Measurements from ENCODE around the gene EPHB2. TPM values are rescaled to one million over a fixed set of nuclear protein-coding genes. Genes with fewer than 3 reads are reported as not detected.

EPHB2 gene
- total and polyA plus RNA-seq, 2 donors from 2014 or later = 3.0 to 9.5 TPM

DNA sequence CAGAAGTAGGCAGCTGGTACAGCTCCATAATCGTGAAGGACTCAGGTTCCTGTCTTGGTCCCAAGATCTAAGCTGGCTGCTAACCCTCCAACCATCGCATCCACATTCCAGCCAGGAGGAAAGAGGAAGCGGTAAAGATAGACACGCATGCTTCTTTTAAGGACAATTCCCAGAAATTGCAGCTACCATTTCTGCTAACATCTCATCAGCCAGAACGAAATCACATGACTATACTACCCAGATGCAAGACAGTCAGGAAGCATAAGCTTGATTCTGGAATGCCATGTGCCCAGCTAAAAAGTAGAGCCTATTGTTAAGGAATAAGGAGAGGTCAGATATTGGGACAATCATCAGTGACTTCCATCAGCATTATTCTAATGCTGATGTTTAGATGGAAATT, 110.4 kb downstream of the EPHB2 start:
- Histone ChIP-seq H3K27ac (ENCODE audit: low read depth in 2 of 2, low read length in 2 of 2) (no peak overlapping the region), H3K4me1 (ENCODE audit: control insufficient read depth in 2 of 3, insufficient read depth in 2 of 3, low read depth in 1 of 3, low read length in 3 of 3) (peaks cover 0 to 3% (median 2%) of the 10 kb centered on the region in 3 donors), H3K9me3 (ENCODE audit: control insufficient read depth in 2 of 3, insufficient read depth in 1 of 3, low read length in 3 of 3) (no peaks in the 10 kb centered on the region), H3K27me3 (ENCODE audit: control insufficient read depth, insufficient read depth, low read length) (no peaks in the 10 kb centered on the region), H3K4me3 (ENCODE audit: low read length in 3 of 3) (no peak overlapping the region), H3K9ac (ENCODE audit: low read length in 3 of 3) (no peak overlapping the region), H3K36me3 (ENCODE audit: control insufficient read depth in 2 of 3, insufficient read depth in 3 of 3, low read length in 3 of 3) (no peaks in the 10 kb centered on the region)
- TF ChIP-seq, protein P1, sequence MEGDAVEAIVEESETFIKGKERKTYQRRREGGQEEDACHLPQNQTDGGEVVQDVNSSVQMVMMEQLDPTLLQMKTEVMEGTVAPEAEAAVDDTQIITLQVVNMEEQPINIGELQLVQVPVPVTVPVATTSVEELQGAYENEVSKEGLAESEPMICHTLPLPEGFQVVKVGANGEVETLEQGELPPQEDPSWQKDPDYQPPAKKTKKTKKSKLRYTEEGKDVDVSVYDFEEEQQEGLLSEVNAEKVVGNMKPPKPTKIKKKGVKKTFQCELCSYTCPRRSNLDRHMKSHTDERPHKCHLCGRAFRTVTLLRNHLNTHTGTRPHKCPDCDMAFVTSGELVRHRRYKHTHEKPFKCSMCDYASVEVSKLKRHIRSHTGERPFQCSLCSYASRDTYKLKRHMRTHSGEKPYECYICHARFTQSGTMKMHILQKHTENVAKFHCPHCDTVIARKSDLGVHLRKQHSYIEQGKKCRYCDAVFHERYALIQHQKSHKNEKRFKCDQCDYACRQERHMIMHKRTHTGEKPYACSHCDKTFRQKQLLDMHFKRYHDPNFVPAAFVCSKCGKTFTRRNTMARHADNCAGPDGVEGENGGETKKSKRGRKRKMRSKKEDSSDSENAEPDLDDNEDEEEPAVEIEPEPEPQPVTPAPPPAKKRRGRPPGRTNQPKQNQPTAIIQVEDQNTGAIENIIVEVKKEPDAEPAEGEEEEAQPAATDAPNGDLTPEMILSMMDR (IDR thresholded peaks at IDR 0.05; ENCODE audit: borderline replicate concordance, extremely low read depth, insufficient read depth) = no peak
- no peak for FAIRE-seq
- intact Hi-C loops (cut with DNase I) = no loop called here
- DNase-seq = peak in 1 of 5 donors; percentile 1

DNA sequence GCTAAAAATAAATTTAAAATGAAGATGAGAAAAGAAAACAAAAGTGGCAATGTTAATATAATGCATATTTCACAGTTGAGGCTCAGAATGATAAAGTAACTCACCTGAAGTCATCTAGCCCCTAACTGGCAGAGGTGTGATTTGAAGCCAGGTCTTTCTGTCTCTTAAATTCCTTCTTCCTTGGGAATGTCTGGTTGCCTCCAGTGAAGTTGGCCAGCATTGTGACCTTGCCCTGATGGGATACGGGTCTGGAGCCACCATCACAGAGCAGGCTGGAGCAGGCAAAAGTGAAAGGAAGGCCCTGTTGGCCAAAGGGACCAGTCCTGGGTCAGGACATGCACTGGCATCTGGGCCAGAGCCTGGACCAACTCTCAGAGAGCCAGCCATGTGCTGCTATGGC, 111.7 kb downstream of the EPHB2 start:
- H3K4me1 ChIP-seq (ENCODE audit: control insufficient read depth in 2 of 3, insufficient read depth in 2 of 3, low read depth in 1 of 3, low read length in 3 of 3) = peaks cover 5 to 14% (median 8%) of the 10 kb centered on the region in 3 donors
- no peak overlapping the region for H3K9ac ChIP-seq (ENCODE audit: low read length in 3 of 3)
- no peaks in the 10 kb centered on the region for H3K27me3 ChIP-seq (ENCODE audit: control insufficient read depth, insufficient read depth, low read length)
- no peaks in the 10 kb centered on the region for H3K9me3 ChIP-seq (ENCODE audit: control insufficient read depth in 2 of 3, insufficient read depth in 1 of 3, low read length in 3 of 3)
- DNase-seq (no peak), FAIRE-seq (no peak)
- TF ChIP-seq, protein P1 (IDR thresholded peaks at IDR 0.05; ENCODE audit: borderline replicate concordance, extremely low read depth, insufficient read depth) = no peak
- H3K4me3 ChIP-seq (ENCODE audit: low read length in 3 of 3) = no peak overlapping the region
- no peaks in the 10 kb centered on the region for H3K36me3 ChIP-seq (ENCODE audit: control insufficient read depth in 2 of 3, insufficient read depth in 3 of 3, low read length in 3 of 3)
- intact Hi-C loops (cut with DNase I) = no loop called here
- no peak overlapping the region for H3K27ac ChIP-seq (ENCODE audit: low read depth in 2 of 2, low read length in 2 of 2)

DNA sequence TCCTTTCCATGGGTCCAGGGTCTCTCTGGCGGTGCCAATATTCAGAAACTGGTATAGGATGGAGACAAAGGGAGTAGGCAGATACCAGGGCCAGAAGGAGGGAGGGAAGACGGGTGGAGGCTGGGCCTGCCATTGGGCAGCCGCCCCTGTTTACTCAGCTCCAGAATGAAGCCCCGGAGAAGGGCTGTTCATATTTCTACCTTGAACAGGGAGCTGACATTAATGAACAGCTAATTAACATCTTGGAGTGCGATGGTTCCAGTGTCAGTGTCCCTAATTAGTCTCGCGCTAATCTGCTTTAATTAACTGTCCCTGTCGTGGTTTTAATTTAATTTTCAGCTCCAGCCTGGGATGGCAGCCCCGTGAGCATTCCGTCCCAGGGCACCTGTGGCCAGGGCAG, 113.8 kb downstream of the EPHB2 start:
- Histone ChIP-seq H3K36me3 (ENCODE audit: control insufficient read depth in 2 of 3, insufficient read depth in 3 of 3, low read length in 3 of 3) (no peaks in the 10 kb centered on the region), H3K9me3 (ENCODE audit: control insufficient read depth in 2 of 3, insufficient read depth in 1 of 3, low read length in 3 of 3) (no peaks in the 10 kb centered on the region), H3K9ac (ENCODE audit: low read length in 3 of 3) (no peak overlapping the region), H3K4me1 (ENCODE audit: control insufficient read depth in 2 of 3, insufficient read depth in 2 of 3, low read depth in 1 of 3, low read length in 3 of 3) (peaks cover 7 to 31% (median 21%) of the 10 kb centered on the region in 3 donors), H3K27ac (ENCODE audit: low read depth in 2 of 2, low read length in 2 of 2) (no peak overlapping the region), H3K27me3 (ENCODE audit: control insufficient read depth, insufficient read depth, low read length) (no peaks in the 10 kb centered on the region), H3K4me3 (ENCODE audit: low read length in 3 of 3) (no peak overlapping the region)
- intact Hi-C loops (cut with DNase I) = no loop called here
- DNase-seq = no peak
- no peak for FAIRE-seq
- TF ChIP-seq, protein P1 (IDR thresholded peaks at IDR 0.05; ENCODE audit: borderline replicate concordance, extremely low read depth, insufficient read depth) = no peak

DNA sequence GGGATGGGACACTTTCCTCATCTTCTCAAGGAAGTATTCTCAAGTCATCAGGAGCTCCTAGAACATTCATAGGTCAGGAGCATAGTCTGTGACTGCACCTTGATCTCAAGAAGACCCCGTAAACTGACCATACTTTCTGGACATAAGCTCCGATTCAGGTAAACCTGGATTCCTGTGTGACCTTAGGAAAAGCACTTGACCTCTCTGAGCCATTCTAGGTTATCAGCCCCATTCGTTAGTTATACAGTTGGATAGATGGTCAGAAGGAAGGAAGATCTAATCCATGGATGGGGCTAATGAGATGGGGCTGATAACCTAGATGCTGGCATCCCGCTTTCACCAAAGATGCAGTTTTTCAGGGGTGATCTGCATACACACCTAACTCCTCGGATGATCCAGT, 114.3 kb downstream of the EPHB2 start:
- no peak for DNase-seq
- intact Hi-C loops (cut with DNase I) = no loop called here
- Histone ChIP-seq H3K4me1 (ENCODE audit: control insufficient read depth in 2 of 3, insufficient read depth in 2 of 3, low read depth in 1 of 3, low read length in 3 of 3) (peaks cover 7 to 31% (median 21%) of the 10 kb centered on the region in 3 donors), H3K27ac (ENCODE audit: low read depth in 2 of 2, low read length in 2 of 2) (no peak overlapping the region), H3K9me3 (ENCODE audit: control insufficient read depth in 2 of 3, insufficient read depth in 1 of 3, low read length in 3 of 3) (no peaks in the 10 kb centered on the region), H3K9ac (ENCODE audit: low read length in 3 of 3) (no peak overlapping the region), H3K36me3 (ENCODE audit: control insufficient read depth in 2 of 3, insufficient read depth in 3 of 3, low read length in 3 of 3) (no peaks in the 10 kb centered on the region), H3K4me3 (ENCODE audit: low read length in 3 of 3) (no peak overlapping the region), H3K27me3 (ENCODE audit: control insufficient read depth, insufficient read depth, low read length) (no peaks in the 10 kb centered on the region)
- TF ChIP-seq, protein P1 (IDR thresholded peaks at IDR 0.05; ENCODE audit: borderline replicate concordance, extremely low read depth, insufficient read depth) = no peak
- no peak for FAIRE-seq

Data from kidney (tissue), 14 donors.